Spleen (tissue), 11 donors: ENCODE measurements around the gene BTG4. TPM values are rescaled to one million over a fixed set of nuclear protein-coding genes. Genes with fewer than 3 reads are reported as not detected.

ENCODE experiments used
- DNase-seq: peaks from one replicate; pipeline ENCODE4 v3.0.0-alpha.2; 2020
- H3K27ac ChIP-seq, 8 donors: fragments of 200-600 bp; sonication (generic) in 7 of 8; 1 replicate in 4 of 8; 2 replicates in 4 of 8; pipeline versions ENCODE4 v1.5.0 to v1.8.0; 2016 to 2021; ENCODE audit warnings: inconsistent platforms in 4 of 8, mild to moderate bottlenecking in 4 of 8, moderate library complexity in 1 of 8
- H3K27me3 ChIP-seq, 7 donors: fragments of 200-600 bp; sonication (generic) in 6 of 7; replicated peaks in 1 of 7; 1 replicate in 4 of 7; 2 replicates in 3 of 7; pipeline versions ENCODE4 v1.5.0 to v1.8.0; 2016 to 2021; ENCODE audit warnings: inconsistent platforms in 3 of 7, mild to moderate bottlenecking in 1 of 7
- H3K36me3 ChIP-seq, 6 donors: fragments of 200-600 bp; sonication (generic) in 5 of 6; 1 replicate in 4 of 6; 2 replicates in 2 of 6; pipeline versions ENCODE4 v1.5.0 to v1.8.0; 2016 to 2021; ENCODE audit warnings: inconsistent platforms in 2 of 6
- H3K4me1 ChIP-seq, 6 donors: fragments of 200-600 bp; sonication (generic) in 5 of 6; 1 replicate in 3 of 6; 2 replicates in 3 of 6; pipeline versions ENCODE4 v1.5.0 to v1.8.0; 2016 to 2021; ENCODE audit warnings: inconsistent platforms in 3 of 6
- H3K4me3 ChIP-seq, 8 donors: fragments of 200-600 bp; sonication (generic) in 7 of 8; 1 replicate in 4 of 8; 2 replicates in 4 of 8; pipeline versions ENCODE4 v1.5.0 to v1.8.0; 2016 to 2021; ENCODE audit warnings: inconsistent platforms in 4 of 8, mild to moderate bottlenecking in 4 of 8, moderate library complexity in 2 of 8
- H3K9me3 ChIP-seq, 8 donors: fragments of 200-600 bp; sonication (generic) in 7 of 8; 1 replicate in 4 of 8; 2 replicates in 4 of 8; pipeline versions ENCODE4 v1.5.0 to v1.8.0; 2016 to 2021; ENCODE audit warnings: inconsistent platforms in 4 of 8
- CTCF ChIP-seq, 11 experiments: fragments of 200-600 bp in 7 of 11; fragments of 450-650 bp in 4 of 11; sonication (generic) in 4 of 11; IDR thresholded peaks in 8 of 11; conservative IDR thresholded peaks in 3 of 11; 1 replicate in 7 of 11; 2 replicates in 4 of 11; pipeline versions ENCODE4 v1.4.0 to v1.8.0; 2016 to 2021; ENCODE audit warnings: antibody characterized with exemption in 11 of 11, inconsistent platforms in 4 of 11, mild to moderate bottlenecking in 1 of 11
- POLR2A ChIP-seq, 3 donors: fragments of 450-650 bp; IDR thresholded peaks; one replicate each; pipeline ENCODE4 v1.5.1; 2017; ENCODE audit warnings: antibody characterized with exemption in 3 of 3, mild to moderate bottlenecking in 1 of 3
- POLR2AphosphoS5 ChIP-seq, 3 donors: sonication (generic); formaldehyde crosslinking; IDR thresholded peaks; one replicate each; pipeline ENCODE4 v1.5.1; 2017; ENCODE audit warnings: antibody characterized with exemption in 3 of 3
- WGBS, 5 donors: extraction: QIAGEN DNeasy Blood & Tissue Kit in 3 of 5; methylation state at CpG; one replicate each; pipeline versions ENCODE4 v1.1.5 to v1.1.7; 2013 to 2018; 5-methylcytosine and 5-hydroxymethylcytosine counted together
- intact Hi-C: fragments of 100-400 bp; cut with DNase I; formaldehyde crosslinking; loops from one replicate; pipeline ENCODE4 v1.15.0; 2023; ENCODE audit warnings: low total_unique reads
- polyA plus RNA-seq, 3 donors: library from polyadenylated mRNA; stranded (reverse); fragments of 200-250 nt; gene quantifications; one replicate each; pipeline ENCODE4 v1.2.1, GENCODE V29; 2013
- total RNA-seq, 7 donors: library from RNA; depleted of rRNA in 3 of 7; stranded (reverse); fragments of >200 nt in 3 of 7; fragmentation: NEBNext Ultra II Directional in 4 of 7; extraction: Animal tissue kit (Norgen Biotek cat#: 25700) in 4 of 7; gene quantifications; one replicate each; pipeline versions ENCODE4 v1.1.0 to v1.2.1, GENCODE V29; 2016 to 2021
- donor health status: healthy with polysubstance abuse.
- donor health status: DM: no; HTN: no; CAD: no; lungs with moderate emphysema.
- donor health status: DM: no; HTN: no; CAD: no.
- donor health status: Bipolar disorder and iron deficiency.
- donor health status: healthy.
- donor health status: DM: no; HTN: no; CAD: no.
- donor health status: DM: yes; HTN: yes; CAD: no.

The BTG4 gene
- total and polyA plus RNA-seq, 10 donors = not detected

- H3K9me3 ChIP-seq = no peaks in the 10 kb centered on the region
- H3K27me3 ChIP-seq = peaks cover 0 to 33% (median 0%) of the 10 kb centered on the region in 7 donors
- H3K36me3 ChIP-seq = no peaks in the 10 kb centered on the region
- no peaks in the 10 kb centered on the region for H3K4me1 ChIP-seq
- H3K27ac ChIP-seq = no peak overlapping the region
- 80 to 89% (median 82%) methylated on average over 11 of the region's 11 CpGs for WGBS, 5 donors
- DNase-seq = no peak
- no peak overlapping the region for H3K4me3 ChIP-seq
- TF ChIP-seq POLR2A (IDR thresholded peaks at IDR 0.05) = no peak
- no peak for TF ChIP-seq POLR2AphosphoS5 (IDR thresholded peaks at IDR 0.05)
- no peak for TF ChIP-seq CTCF (IDR thresholded peaks at IDR 0.05 in 8 of 11, conservative IDR thresholded peaks at IDR 0.05 in 3 of 11)
- intact Hi-C loops = no loop called here
Observed at GRCh38 chr11:111461460-111462235, 50.5 kb downstream of the BTG4 start.

GRCh38 chr11:111460856-111461255 is 51.3 kb downstream of the BTG4 start:
- Histone ChIP-seq H3K4me3 (no peak overlapping the region), H3K27ac (no peak overlapping the region), H3K9me3 (no peaks in the 10 kb centered on the region), H3K36me3 (no peaks in the 10 kb centered on the region), H3K4me1 (no peaks in the 10 kb centered on the region), H3K27me3 (peaks cover 0 to 33% (median 0%) of the 10 kb centered on the region in 7 donors)
- DNase-seq = no peak
- intact Hi-C loops = no loop called here
- TF ChIP-seq POLR2A (IDR thresholded peaks at IDR 0.05) = no peak
- no peak for TF ChIP-seq CTCF (IDR thresholded peaks at IDR 0.05 in 8 of 11, conservative IDR thresholded peaks at IDR 0.05 in 3 of 11)
- no peak for TF ChIP-seq POLR2AphosphoS5 (IDR thresholded peaks at IDR 0.05)
- 42 to 49% (median 44%) methylated on average over 5 of the region's 5 CpGs for WGBS, 5 donors

- H3K4me1 ChIP-seq = no peaks in the 10 kb centered on the region
- H3K4me3 ChIP-seq = no peak overlapping the region
- peaks cover 0 to 37% (median under 1%) of the 10 kb centered on the region in 7 donors for H3K27me3 ChIP-seq
- no peak overlapping the region for H3K27ac ChIP-seq
- WGBS, 5 donors = 72 to 93% (median 84%) methylated on average over 4 of the region's 4 CpGs
- H3K9me3 ChIP-seq = no peaks in the 10 kb centered on the region
- H3K36me3 ChIP-seq = no peaks in the 10 kb centered on the region
- DNase-seq = no peak
- TF ChIP-seq POLR2A (IDR thresholded peaks at IDR 0.05) (no peak), POLR2AphosphoS5 (IDR thresholded peaks at IDR 0.05) (no peak), CTCF (IDR thresholded peaks at IDR 0.05 in 8 of 11, conservative IDR thresholded peaks at IDR 0.05 in 3 of 11) (no peak)
- intact Hi-C loops = no loop called here
Observed at GRCh38 chr11:111460340-111460739, 51.8 kb downstream of the BTG4 start.

- 82 to 88% (median 84%) methylated on average over 9 of the region's 9 CpGs for WGBS, 5 donors
- no peak for DNase-seq
- H3K27me3 ChIP-seq = peaks cover 0 to 44% (median 3%) of the 10 kb centered on the region in 7 donors
- no peak overlapping the region for H3K27ac ChIP-seq
- H3K36me3 ChIP-seq = no peaks in the 10 kb centered on the region
- intact Hi-C loops = no loop called here
- H3K4me3 ChIP-seq = no peak overlapping the region
- no peaks in the 10 kb centered on the region for H3K9me3 ChIP-seq
- TF ChIP-seq POLR2A (IDR thresholded peaks at IDR 0.05) = no peak
- TF ChIP-seq CTCF (IDR thresholded peaks at IDR 0.05 in 8 of 11, conservative IDR thresholded peaks at IDR 0.05 in 3 of 11) = no peak
- no peak for TF ChIP-seq POLR2AphosphoS5 (IDR thresholded peaks at IDR 0.05)
- H3K4me1 ChIP-seq = no peaks in the 10 kb centered on the region
Observed at GRCh38 chr11:111459506-111460270, 52.5 kb downstream of the BTG4 start.
